Measurements from ENCODE around the gene SH3PXD2A. TPM values are rescaled to one million over a fixed set of nuclear protein-coding genes. Genes with fewer than 3 reads are reported as not detected.
A peak's percentile ranks its signal among the peaks of the same experiment; 100 is the strongest.

Gene SH3PXD2A
- total RNA-seq, 4 donors from 2014 or later, result 55.7 to 71.8 (median 66.8) TPM

DNA sequence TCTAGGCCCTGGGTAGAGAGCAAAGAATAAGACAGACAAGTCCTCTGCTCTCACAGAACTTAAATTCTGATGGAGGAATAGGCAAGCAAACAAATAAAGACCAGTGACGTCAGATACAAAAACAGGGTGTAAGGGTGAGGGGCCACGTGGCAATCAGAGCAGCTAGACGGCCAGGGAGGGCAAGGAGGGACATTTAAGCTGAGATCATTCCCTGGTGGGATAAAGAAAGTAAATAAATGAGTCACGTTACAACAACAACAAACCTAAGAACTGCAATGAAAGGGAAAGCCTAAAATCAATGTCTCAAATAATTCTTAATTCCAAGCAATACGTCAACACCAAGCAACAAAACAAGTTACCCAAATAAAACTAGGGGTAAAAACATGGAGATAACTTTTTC, 40.8 kb upstream of the SH3PXD2A start:
- Histone ChIP-seq H3K4me1 (peaks cover 48% of the 10 kb centered on the region), H3K27ac (peak overlapping the region; percentile 61), H3K36me3 (peaks cover 45% of the 10 kb centered on the region), H3K27me3 (no peaks in the 10 kb centered on the region), H3K4me3 (no peak overlapping the region), H3K9me3 (no peaks in the 10 kb centered on the region)
- WGBS, result 63% methylated on average over 5 of the region's 5 CpGs
- no peak for DNase-seq (ENCODE audit: low spot score in 2 of 2)
- TF ChIP-seq, protein P1, sequence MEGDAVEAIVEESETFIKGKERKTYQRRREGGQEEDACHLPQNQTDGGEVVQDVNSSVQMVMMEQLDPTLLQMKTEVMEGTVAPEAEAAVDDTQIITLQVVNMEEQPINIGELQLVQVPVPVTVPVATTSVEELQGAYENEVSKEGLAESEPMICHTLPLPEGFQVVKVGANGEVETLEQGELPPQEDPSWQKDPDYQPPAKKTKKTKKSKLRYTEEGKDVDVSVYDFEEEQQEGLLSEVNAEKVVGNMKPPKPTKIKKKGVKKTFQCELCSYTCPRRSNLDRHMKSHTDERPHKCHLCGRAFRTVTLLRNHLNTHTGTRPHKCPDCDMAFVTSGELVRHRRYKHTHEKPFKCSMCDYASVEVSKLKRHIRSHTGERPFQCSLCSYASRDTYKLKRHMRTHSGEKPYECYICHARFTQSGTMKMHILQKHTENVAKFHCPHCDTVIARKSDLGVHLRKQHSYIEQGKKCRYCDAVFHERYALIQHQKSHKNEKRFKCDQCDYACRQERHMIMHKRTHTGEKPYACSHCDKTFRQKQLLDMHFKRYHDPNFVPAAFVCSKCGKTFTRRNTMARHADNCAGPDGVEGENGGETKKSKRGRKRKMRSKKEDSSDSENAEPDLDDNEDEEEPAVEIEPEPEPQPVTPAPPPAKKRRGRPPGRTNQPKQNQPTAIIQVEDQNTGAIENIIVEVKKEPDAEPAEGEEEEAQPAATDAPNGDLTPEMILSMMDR (IDR thresholded peaks at IDR 0.05), result no peak
- TF ChIP-seq POLR2AphosphoS5 (IDR thresholded peaks at IDR 0.05), result no peak
- TF ChIP-seq EP300 (IDR thresholded peaks at IDR 0.05), result no peak
- TF ChIP-seq POLR2A (IDR thresholded peaks at IDR 0.05), result no peak

DNA sequence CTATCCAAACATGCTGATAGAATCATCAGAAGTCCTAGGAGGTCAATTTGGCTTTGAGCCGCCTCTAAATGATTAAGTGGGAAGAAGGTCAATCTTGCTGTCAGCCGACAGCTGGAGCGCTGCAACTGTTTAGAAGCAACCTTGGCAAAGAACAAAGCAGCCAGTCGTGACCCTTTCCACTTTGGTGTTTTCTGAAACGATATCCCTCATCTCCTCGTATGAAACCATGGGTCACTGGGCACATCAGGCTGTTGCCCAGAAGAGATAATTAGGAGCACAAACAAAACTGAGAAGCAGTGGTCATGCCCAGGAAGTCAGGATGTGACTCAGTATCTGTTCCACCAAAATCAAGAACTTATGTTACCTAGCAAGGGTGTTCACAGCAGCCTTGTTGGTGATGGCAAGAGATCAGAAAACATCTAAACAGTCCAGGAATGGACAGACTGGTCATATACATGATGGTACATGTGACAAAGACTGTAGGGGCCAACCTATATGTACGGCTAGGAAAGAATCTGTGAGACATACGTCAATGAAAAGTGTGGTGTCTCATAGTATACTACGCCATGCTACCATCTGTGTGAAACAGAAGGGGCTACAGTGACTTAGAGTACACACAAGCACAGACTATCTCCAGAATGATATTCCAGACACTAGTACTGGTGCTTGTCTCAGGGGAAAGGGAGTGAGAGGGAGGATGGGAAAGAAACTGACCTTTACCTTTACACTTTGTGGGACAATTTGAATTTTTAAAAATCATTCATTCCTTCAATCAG, 40.2 kb upstream of the SH3PXD2A start:
- TF ChIP-seq POLR2A (IDR thresholded peaks at IDR 0.05) (no peak), EP300 (IDR thresholded peaks at IDR 0.05) (no peak), POLR2AphosphoS5 (IDR thresholded peaks at IDR 0.05) (no peak)
- TF ChIP-seq, protein P1 (IDR thresholded peaks at IDR 0.05), result no peak
- no peaks in the 10 kb centered on the region for H3K9me3 ChIP-seq
- no peak overlapping the region for H3K4me3 ChIP-seq
- H3K27me3 ChIP-seq, result no peaks in the 10 kb centered on the region
- H3K4me1 ChIP-seq, result peaks cover 52% of the 10 kb centered on the region
- peak overlapping the region; percentile 61 for H3K27ac ChIP-seq
- 60% methylated on average over 9 of the region's 9 CpGs for WGBS
- DNase-seq (ENCODE audit: low spot score in 2 of 2), result no peak
- H3K36me3 ChIP-seq, result peaks cover 45% of the 10 kb centered on the region

DNA sequence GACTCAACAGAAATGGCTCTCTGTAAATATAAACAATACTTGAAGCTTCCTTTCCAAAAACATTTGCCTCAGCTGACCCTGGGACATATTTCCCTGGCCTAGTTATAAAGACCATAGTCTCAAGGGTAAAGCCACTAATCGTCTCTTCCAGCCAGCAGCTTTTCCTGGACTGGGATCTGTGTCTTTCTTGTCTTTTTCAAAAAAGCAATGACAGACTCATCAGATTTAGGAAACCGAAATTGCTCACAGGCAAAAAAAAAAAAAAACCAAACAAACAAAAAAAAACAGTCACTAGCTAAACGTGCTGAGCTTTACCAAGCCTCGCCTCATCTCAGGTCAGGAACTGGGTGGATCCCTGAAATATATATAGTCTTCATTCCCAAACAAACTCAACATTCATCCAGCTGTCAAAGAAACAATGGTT, 39.1 kb upstream of the SH3PXD2A start:
- no peak for DNase-seq (ENCODE audit: low spot score in 2 of 2)
- H3K4me1 ChIP-seq, result peaks cover 60% of the 10 kb centered on the region
- TF ChIP-seq EP300 (IDR thresholded peaks at IDR 0.05), result no peak
- TF ChIP-seq, protein P1 (IDR thresholded peaks at IDR 0.05), result no peak
- TF ChIP-seq POLR2A (IDR thresholded peaks at IDR 0.05), result no peak
- no peak for TF ChIP-seq POLR2AphosphoS5 (IDR thresholded peaks at IDR 0.05)
- peak overlapping the region; percentile 61 for H3K27ac ChIP-seq
- peaks cover 40% of the 10 kb centered on the region for H3K36me3 ChIP-seq
- H3K27me3 ChIP-seq, result no peaks in the 10 kb centered on the region
- no peaks in the 10 kb centered on the region for H3K9me3 ChIP-seq
- 4% methylated on average over 4 of the region's 4 CpGs for WGBS
- no peak overlapping the region for H3K4me3 ChIP-seq

DNA sequence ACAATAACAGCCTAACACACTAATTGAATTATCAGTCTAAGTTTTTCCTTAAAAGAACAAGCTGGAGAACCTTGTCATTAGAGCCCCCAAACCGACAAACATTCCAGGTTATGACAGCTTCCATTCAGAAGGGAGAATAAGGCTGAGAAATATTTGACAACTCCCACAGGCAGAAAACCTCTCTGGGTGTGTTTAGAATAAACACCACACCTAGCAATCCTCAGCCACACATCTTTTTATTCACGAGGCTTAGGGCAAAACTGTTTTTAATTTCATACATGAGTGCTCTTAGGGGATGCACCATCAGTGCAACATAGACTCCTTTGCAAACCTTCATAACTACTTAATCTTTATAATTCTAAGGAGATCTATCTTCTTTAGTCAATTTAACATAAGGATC, 38.4 kb upstream of the SH3PXD2A start:
- Histone ChIP-seq H3K27me3 (no peaks in the 10 kb centered on the region), H3K27ac (peak overlapping the region; percentile 61), H3K4me3 (no peak overlapping the region), H3K4me1 (peaks cover 65% of the 10 kb centered on the region), H3K36me3 (peaks cover 34% of the 10 kb centered on the region), H3K9me3 (no peaks in the 10 kb centered on the region)
- 9% methylated on average over 2 of the region's 2 CpGs for WGBS
- DNase-seq (ENCODE audit: low spot score in 2 of 2), result no peak
- no peak for TF ChIP-seq EP300 (IDR thresholded peaks at IDR 0.05)
- TF ChIP-seq POLR2AphosphoS5 (IDR thresholded peaks at IDR 0.05), result no peak
- TF ChIP-seq, protein P1 (IDR thresholded peaks at IDR 0.05), result no peak
- TF ChIP-seq POLR2A (IDR thresholded peaks at IDR 0.05), result no peak

DNA sequence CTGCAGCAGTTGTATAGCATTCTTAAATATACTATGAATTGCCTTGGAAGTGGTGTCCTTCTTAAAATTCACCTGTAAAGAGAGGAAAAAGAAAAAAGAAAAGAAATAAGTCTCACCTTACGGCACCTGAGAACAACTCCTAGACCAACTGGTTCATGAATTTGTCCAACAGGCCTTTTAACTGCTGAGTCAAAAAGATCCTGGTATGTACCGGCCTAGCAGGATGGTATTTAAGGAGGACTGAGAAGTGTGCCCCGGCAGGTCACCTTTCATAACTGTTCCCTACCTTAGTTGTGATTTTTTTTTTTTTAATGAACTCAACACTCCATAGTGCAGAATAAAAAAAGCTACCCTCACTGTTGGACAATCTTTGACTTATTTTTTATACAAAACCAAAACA, 36.8 kb upstream of the SH3PXD2A start:
- 77% methylated on average over 3 of the region's 3 CpGs for WGBS
- H3K4me3 ChIP-seq, result no peak overlapping the region
- TF ChIP-seq POLR2AphosphoS5 (IDR thresholded peaks at IDR 0.05), result no peak
- TF ChIP-seq EP300 (IDR thresholded peaks at IDR 0.05), result no peak
- no peak for TF ChIP-seq POLR2A (IDR thresholded peaks at IDR 0.05)
- TF ChIP-seq, protein P1 (IDR thresholded peaks at IDR 0.05), result no peak
- peaks cover 18% of the 10 kb centered on the region for H3K36me3 ChIP-seq
- H3K4me1 ChIP-seq, result peaks cover 75% of the 10 kb centered on the region
- no peak for DNase-seq (ENCODE audit: low spot score in 2 of 2)
- H3K9me3 ChIP-seq, result no peaks in the 10 kb centered on the region
- H3K27me3 ChIP-seq, result no peaks in the 10 kb centered on the region
- H3K27ac ChIP-seq, result no peak overlapping the region
